Hindlimb muscle (tissue), 1 donor: ENCODE results near the gene PTGIS. TPM values are rescaled to one million over a fixed set of nuclear protein-coding genes. Genes with fewer than 3 reads are reported as not detected.

Source experiments
- DNase-seq: peaks from one replicate; pipeline ENCODE4 v3.0.0-alpha.2; 2013
- polyA plus RNA-seq: library from polyadenylated mRNA; unstranded; fragments of 120-200 nt; gene quantifications from one replicate; pipeline ENCODE4 v1.2.1, GENCODE V29; 2013; ENCODE audit not compliant: insufficient read length

The PTGIS gene
- polyA plus RNA-seq, 1 donor = 28.0 TPM

- DNase-seq = no peak
These were observed 41.4 kb downstream of the PTGIS start for GRCh38 chr20:49526568-49526967.

GRCh38 chr20:49526056-49526455, 41.9 kb downstream of the PTGIS start:
- DNase-seq = no peak

GRCh38 chr20:49523767-49524360, 44.1 kb downstream of the PTGIS start:
- DNase-seq = no peak

GRCh38 chr20:49521356-49521755, 46.6 kb downstream of the PTGIS start:
- DNase-seq = no peak

GRCh38 chr20:49519777-49520359, 48.1 kb downstream of the PTGIS start:
- DNase-seq = no peak

- DNase-seq = no peak
These were observed 48.7 kb downstream of the PTGIS start for GRCh38 chr20:49519212-49519712.

- DNase-seq = no peak
These were observed 49.4 kb downstream of the PTGIS start for GRCh38 chr20:49518576-49518975.

GRCh38 chr20:49517805-49518100, 50.2 kb downstream of the PTGIS start:
- DNase-seq = no peak

- no peak for DNase-seq
These were observed 50.8 kb downstream of the PTGIS start for GRCh38 chr20:49516916-49517804.

GRCh38 chr20:49515586-49515985, 52.4 kb downstream of the PTGIS start:
- no peak for DNase-seq

GRCh38 chr20:49513517-49513916, 54.4 kb downstream of the PTGIS start:
- no peak for DNase-seq

GRCh38 chr20:49513009-49513408, 54.9 kb downstream of the PTGIS start:
- DNase-seq = no peak

- no peak for DNase-seq
These were observed 56.0 kb downstream of the PTGIS start for GRCh38 chr20:49511788-49512525.

- peak; percentile 41 for DNase-seq
These were observed 57.3 kb downstream of the PTGIS start for GRCh38 chr20:49510562-49511122.

- DNase-seq = peak; percentile 29
These were observed 59.3 kb downstream of the PTGIS start for GRCh38 chr20:49508435-49509199.

- DNase-seq = no peak
These were observed 60.0 kb downstream of the PTGIS start for GRCh38 chr20:49507741-49508434.

GRCh38 chr20:49505518-49505917, 62.4 kb downstream of the PTGIS start:
- DNase-seq = peak; percentile 36

- DNase-seq = no peak
These were observed 64.8 kb downstream of the PTGIS start for GRCh38 chr20:49503176-49503575.

GRCh38 chr20:49501917-49502316, 66.0 kb downstream of the PTGIS start:
- DNase-seq = no peak

GRCh38 chr20:49497398-49497669, 70.6 kb downstream of the PTGIS start:
- DNase-seq = no peak
